ENCODE measurements around the gene RUFY3. TPM values are rescaled to one million over a fixed set of nuclear protein-coding genes. Genes with fewer than 3 reads are reported as not detected.

Gene RUFY3
- total and polyA plus RNA-seq, 9 of the 15 experiments (the other 6 are each of a cell fraction or from before 2014, with no cell fraction given), result 4.2 to 31.1 (median 21.5) TPM

DNA sequence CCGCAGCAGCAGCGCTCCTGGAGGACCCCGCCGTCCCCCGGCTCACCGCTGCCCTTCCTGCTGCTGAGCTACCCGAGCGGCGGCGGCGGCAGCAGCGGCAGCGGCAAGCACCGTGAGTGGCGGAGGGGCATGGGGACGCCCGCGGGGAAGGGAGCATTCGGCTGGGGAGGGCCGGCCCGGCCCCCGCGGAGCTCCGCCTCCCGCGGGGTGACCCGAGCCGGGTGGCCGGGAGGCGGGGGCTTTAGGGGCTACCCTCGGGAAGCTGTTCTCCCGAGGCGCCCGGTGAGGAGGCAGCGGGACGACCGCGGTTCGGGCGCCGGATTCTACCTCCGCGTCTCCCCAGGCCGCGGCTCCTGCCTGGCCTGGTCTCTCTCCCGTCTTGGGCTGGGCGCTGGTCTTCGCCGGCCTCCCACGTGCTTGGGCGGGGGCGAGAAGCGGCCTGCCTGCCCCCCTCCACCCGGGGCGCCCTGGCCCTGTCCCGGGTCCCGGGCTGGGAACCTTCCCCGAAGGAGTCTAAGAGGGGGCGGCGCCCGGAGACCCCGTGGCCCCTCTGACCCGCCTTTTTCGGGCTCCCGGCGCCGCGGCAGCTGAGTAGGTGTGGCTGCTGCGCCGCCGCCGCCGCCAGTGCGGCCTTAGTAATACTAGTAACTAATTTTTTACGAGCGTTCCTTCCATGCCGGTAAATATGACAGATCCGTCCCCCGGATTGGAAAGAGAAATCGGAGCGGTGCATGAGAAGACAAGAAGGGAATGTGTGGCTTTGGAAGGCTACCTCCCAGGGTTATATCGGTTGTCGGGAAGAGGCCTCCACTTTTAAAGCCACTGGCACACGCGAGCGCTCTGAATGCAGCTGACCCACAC, 16.4 kb upstream of the RUFY3 start (continued):
- TF ChIP-seq CREB1 (IDR thresholded peaks at IDR 0.05) (no peak), CREB1 (CRISPR knock-in tag; IDR thresholded peaks at IDR 0.05) (no peak; the same call in 1 of the 2 replicates), SETDB1 (IDR thresholded peaks at IDR 0.05; ENCODE audit: low read length) (no peak), HEY1 (CRISPR knock-in tag; IDR thresholded peaks at IDR 0.05; ENCODE audit: borderline replicate concordance) (no peak), CHD4 (IDR thresholded peaks at IDR 0.05; ENCODE audit: insufficient read depth, insufficient replicate concordance, low read depth, low read length, poor library complexity, severe bottlenecking) (no peak), ZFX (CRISPR knock-in tag; IDR thresholded peaks at IDR 0.05) (peak; percentile 96), ZNF311 (CRISPR knock-in tag; IDR thresholded peaks at IDR 0.05) (no peak), ZNF57 (CRISPR knock-in tag; IDR thresholded peaks at IDR 0.05) (no peak), ERF (CRISPR knock-in tag; IDR thresholded peaks at IDR 0.05) (no peak), SREBF2 (CRISPR knock-in tag; IDR thresholded peaks at IDR 0.05) (no peak), PML (IDR thresholded peaks at IDR 0.05; ENCODE audit: low read length) (no peak), ZNF217 (CRISPR knock-in tag; IDR thresholded peaks at IDR 0.05) (no peak), PYGO2 (tag; IDR thresholded peaks at IDR 0.05) (no peak), RB1 (IDR thresholded peaks at IDR 0.05; ENCODE audit: low read depth) (peak; percentile 67; the same call in 1 of the 2 replicates), HSF4 (CRISPR knock-in tag; IDR thresholded peaks at IDR 0.05; ENCODE audit: borderline replicate concordance) (no peak)
- TF ChIP-seq, protein P1, sequence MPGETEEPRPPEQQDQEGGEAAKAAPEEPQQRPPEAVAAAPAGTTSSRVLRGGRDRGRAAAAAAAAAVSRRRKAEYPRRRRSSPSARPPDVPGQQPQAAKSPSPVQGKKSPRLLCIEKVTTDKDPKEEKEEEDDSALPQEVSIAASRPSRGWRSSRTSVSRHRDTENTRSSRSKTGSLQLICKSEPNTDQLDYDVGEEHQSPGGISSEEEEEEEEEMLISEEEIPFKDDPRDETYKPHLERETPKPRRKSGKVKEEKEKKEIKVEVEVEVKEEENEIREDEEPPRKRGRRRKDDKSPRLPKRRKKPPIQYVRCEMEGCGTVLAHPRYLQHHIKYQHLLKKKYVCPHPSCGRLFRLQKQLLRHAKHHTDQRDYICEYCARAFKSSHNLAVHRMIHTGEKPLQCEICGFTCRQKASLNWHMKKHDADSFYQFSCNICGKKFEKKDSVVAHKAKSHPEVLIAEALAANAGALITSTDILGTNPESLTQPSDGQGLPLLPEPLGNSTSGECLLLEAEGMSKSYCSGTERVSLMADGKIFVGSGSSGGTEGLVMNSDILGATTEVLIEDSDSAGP (CRISPR knock-in tag; IDR thresholded peaks at IDR 0.05), result no peak
- TF ChIP-seq, protein P2, sequence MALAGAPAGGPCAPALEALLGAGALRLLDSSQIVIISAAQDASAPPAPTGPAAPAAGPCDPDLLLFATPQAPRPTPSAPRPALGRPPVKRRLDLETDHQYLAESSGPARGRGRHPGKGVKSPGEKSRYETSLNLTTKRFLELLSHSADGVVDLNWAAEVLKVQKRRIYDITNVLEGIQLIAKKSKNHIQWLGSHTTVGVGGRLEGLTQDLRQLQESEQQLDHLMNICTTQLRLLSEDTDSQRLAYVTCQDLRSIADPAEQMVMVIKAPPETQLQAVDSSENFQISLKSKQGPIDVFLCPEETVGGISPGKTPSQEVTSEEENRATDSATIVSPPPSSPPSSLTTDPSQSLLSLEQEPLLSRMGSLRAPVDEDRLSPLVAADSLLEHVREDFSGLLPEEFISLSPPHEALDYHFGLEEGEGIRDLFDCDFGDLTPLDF (CRISPR knock-in tag; IDR thresholded peaks at IDR 0.05), result 0 out of 2 replicates have a peak, but pooled peaks have one; percentile 21
- TF ChIP-seq, protein P3, sequence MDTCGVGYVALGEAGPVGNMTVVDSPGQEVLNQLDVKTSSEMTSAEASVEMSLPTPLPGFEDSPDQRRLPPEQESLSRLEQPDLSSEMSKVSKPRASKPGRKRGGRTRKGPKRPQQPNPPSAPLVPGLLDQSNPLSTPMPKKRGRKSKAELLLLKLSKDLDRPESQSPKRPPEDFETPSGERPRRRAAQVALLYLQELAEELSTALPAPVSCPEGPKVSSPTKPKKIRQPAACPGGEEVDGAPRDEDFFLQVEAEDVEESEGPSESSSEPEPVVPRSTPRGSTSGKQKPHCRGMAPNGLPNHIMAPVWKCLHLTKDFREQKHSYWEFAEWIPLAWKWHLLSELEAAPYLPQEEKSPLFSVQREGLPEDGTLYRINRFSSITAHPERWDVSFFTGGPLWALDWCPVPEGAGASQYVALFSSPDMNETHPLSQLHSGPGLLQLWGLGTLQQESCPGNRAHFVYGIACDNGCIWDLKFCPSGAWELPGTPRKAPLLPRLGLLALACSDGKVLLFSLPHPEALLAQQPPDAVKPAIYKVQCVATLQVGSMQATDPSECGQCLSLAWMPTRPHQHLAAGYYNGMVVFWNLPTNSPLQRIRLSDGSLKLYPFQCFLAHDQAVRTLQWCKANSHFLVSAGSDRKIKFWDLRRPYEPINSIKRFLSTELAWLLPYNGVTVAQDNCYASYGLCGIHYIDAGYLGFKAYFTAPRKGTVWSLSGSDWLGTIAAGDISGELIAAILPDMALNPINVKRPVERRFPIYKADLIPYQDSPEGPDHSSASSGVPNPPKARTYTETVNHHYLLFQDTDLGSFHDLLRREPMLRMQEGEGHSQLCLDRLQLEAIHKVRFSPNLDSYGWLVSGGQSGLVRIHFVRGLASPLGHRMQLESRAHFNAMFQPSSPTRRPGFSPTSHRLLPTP (IDR thresholded peaks at IDR 0.05; ENCODE audit: borderline replicate concordance, extremely low read depth, insufficient read length), result no peak
- TF ChIP-seq, protein P4, sequence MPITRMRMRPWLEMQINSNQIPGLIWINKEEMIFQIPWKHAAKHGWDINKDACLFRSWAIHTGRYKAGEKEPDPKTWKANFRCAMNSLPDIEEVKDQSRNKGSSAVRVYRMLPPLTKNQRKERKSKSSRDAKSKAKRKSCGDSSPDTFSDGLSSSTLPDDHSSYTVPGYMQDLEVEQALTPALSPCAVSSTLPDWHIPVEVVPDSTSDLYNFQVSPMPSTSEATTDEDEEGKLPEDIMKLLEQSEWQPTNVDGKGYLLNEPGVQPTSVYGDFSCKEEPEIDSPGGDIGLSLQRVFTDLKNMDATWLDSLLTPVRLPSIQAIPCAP (CRISPR knock-in tag; IDR thresholded peaks at IDR 0.05; ENCODE audit: borderline replicate concordance), result no peak

Data from K562 (cell line).